GM13977 (cell line): ENCODE measurements around the gene CPVL.
"Not testable (repeated sequence)": the region's sequence is repeated elsewhere in the genome, so short reads cannot be mapped to it uniquely, and the experiment has no call there.

ENCODE experiments used
- DNase-seq: peaks from one replicate; pipeline ENCODE4 v3.0.0; 2012; ENCODE audit warnings: low spot score
- CTCF ChIP-seq: IDR thresholded peaks from 2 replicates; pipeline ENCODE4 v1.5.1; 2012; ENCODE audit warnings: mild to moderate bottlenecking, control low read depth; ENCODE audit not compliant: insufficient read depth; ENCODE audit errors: extremely low read depth, missing control alignments
- in situ Hi-C: fragments of 300-500 bp; cut with MboI; formaldehyde crosslinking; loops from one replicate; pipeline ENCODE4 v1.12.0; 2022; ENCODE audit warnings: low sequenced_read_pairs, low pct_unique_long_range_greater_than_20kb, mixed read lengths, inconsistent platforms; ENCODE audit not compliant: unreplicated experiment

The CPVL gene

DNA sequence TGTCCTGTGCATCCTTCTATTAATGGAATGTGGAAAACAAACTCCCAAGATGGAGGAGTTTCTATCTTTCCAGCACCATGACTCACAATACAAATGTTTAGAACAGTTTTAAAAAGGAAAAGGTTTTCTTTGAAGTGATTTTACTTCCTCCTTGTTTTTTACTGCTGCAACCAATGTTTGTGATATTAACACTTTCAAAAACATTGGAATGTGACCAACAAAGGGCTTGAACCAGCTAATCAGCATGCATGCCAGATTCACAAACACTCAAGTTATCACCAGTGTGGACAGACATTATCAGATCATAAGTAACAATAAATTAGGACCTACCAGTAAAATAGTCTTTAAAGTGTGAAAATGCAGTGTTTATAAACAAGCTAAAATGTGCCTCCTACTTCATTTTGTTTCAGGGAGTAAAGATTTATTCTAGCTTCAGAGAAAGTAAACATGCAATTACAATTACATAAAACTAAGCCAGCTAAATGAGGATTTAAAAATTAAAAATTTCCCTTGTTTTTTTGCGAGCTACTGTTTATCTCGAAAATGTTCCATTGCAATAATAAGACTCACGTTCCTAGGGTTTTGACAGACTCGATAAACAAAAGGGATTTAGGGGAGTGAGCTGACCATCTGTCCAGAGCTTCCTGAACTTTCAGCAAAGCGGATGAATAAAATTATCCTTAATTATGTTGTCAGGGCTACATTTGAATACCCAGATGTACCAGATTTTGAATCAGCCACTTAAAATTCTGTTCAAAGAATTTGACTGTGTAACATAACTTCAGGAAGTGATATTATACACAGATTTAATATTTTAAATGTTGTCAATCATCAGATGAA lies 29.8 kb downstream of the CPVL start:
- DNase-seq = no peak
- no peak for TF ChIP-seq CTCF
- in situ Hi-C loops = no loop called here

DNA sequence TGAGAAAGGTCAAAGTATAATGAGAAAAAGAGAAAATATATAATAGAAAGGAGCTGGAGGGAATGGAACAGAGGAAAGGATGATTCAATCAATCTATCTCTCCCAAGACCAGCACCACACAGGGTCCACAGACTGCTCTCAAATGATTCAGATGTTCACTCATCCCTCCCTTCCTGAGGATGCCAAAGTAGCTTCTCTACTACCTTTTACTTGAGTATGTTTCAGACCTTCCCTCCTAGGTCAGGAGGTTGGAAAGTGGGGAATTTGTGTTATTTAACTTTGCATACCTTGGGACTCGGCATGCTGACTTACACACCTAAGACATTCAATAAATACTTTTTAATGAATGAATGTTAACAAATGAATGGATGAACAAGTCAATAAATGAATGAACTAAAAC lies 30.6 kb downstream of the CPVL start:
- in situ Hi-C loops = no loop called here
- no peak for TF ChIP-seq CTCF
- DNase-seq = no peak

DNA sequence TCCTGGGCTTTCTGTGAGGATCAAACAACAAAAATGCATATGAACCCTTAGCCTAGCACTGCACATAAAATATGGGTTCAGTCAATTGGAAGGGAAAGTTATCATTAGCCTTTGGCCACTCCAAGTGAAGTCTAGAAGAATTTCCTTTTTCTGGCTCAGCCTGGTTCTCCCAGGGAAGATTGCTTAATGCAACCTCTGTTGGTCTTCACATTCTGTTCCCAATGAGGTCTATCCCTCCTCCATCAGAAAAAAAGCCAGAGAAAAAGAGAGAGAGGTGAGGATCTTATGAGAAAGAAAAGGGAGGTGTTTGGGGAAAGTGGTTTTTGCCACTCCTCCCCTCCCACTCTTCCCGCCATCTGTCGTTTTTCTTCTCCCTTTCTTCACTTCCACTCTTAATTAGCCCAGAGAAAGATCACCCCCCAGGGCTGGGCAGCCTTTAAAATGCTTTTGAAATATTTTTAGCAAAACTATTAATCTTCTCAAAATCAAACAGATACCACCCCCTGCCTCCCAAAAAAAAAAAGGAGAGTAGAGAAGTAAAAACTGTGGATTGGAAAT lies 31.1 kb downstream of the CPVL start:
- in situ Hi-C loops = no loop called here
- no peak for TF ChIP-seq CTCF
- DNase-seq = no peak

DNA sequence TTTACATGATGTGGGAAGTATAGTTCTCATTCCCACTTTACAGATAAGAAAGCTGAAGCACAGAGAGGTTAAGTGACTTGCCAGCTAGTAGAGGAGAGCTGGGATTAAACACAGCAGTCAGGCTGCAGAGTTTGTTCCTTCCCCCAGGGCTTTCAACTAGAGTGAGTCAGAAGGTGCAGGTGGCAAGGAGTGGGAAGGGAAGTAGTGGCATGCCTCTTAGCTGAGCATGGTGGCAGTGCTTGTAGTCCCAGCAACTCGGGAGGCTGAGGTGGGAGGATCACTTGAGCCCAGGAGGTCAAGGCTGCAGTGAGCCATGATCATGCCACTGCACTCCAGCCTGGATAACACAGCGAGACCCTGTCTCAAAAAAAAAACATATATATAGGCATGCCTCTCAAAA lies 32.1 kb downstream of the CPVL start:
- DNase-seq, in situ Hi-C loops: not testable (repeated sequence)

DNA sequence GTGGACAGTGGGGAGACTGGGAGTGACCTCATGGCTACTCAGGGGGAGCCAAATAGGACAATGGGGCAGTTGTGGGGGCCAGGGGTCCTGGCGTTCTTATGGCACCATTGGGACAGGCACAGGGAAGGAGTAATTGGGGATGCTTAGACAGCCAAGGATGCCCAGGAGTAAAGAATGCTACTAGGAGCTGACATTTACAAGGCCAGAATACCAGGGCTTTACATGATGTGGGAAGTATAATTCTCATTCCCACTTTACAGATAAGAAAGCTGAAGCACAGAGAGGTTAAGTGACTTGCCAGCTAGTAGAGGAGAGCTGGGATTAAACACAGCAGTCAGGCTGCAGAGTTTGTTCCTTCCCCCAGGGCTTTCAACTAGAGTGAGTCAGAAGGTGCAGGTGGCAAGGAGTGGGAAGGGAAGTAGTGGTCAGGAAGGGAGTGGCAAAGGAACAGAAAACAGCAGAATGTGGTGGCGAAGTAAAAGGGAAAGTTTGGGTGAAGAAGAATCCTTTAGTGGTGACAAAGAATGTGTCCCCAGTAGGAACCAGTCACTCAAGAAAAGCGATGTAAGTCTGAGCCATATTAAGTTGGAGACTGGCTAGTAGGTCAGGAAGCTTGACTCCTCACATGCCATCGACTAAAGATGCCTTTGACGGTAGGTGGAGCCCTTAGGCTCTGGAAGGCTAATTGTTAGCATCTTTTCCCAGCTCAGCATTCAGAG lies 32.8 kb downstream of the CPVL start:
- in situ Hi-C loops = no loop called here
- peak; percentile 18 for TF ChIP-seq CTCF
- DNase-seq = no peak

DNA sequence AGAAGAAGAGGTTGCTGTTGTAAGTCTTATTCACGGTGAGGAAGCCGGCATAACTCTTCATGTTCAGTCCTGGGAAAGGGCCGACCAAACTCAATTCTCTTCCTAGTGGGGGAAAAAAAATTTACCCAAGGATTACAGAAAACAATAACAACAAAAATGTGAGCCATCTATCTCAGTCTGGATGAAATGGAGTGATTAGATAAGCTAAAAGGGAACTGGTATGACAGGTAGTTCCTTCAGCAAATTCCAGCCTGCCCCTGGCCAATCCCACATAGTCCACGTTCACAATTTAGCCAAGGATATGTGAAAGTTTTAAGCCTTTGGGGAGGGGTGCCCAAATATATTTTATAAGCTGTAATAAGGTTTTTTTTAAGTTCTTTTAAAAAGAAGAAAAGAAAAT lies 33.6 kb downstream of the CPVL start:
- no peak for DNase-seq
- in situ Hi-C loops = no loop called here
- no peak for TF ChIP-seq CTCF

DNA sequence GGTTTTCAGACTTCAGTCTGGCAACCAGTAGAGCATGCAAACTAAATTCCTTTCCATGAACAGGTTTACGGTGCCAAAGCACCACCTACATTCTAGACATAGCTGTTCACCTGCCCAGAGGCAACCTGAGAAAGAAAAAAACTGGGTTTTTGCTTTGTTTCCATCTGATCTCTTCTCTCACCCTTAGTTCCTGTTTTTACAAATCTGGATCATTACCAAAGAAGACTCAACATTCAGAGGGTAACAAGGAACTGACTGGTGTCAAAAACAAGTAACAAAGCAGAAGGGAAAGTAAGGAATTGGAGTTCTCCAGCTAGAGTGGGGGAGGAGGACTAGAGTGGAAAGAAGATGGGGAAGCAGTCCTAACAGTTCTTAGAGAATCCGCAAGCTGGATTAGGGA lies 36.4 kb downstream of the CPVL start:
- in situ Hi-C loops = loop anchor here (10.0 kb wide), 1 partner anchor 185 kb away; no protein-coding TSS in a partner anchor
- DNase-seq = no peak
- TF ChIP-seq CTCF = no peak
